ENCODE measurements around the gene IL5. TPM values are rescaled to one million over a fixed set of nuclear protein-coding genes. Genes with fewer than 3 reads are reported as not detected.

The IL5 gene
- total RNA-seq, 2 experiments from 2014 or later: not detected

DNA sequence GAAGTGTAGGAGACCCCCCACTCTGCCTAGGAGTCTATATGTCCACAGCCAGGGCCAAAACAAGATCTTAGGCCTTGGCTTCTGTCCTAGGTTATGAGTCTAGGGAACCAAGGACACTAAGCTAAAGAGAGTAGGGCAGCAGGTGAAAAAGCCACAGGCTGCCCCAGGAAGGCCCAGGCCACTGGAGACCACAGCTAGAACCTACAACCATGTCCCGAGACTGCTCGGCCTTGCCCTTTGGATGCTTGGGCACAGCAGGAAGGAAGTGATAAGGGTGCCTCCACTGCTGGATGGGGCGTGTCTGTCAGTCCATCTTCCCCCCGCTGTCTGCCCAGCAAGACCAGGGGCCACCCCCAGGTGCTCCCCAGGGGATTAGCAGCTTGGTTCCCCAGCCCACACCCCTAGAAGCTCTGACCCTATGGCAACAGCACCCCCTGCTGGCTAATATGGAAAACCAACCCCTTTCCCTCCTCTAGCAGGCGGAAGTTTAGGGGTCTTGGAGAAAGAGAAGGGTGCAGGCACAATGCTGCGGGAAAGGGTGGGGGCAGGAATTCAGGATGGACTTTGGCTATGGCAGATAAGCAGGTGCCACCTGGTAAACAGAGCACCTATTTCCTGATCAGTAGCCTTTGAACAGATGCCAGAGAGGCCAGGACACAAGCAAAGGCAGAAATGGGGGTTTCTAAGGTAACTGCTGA, 42.2 kb downstream of the IL5 start:
- H3K79me2 ChIP-seq (ENCODE audit: insufficient read depth, low read depth, low read length): no peaks in the 10 kb centered on the region
- H3K9me2 ChIP-seq (ENCODE audit: insufficient read depth, low read length): no peaks in the 10 kb centered on the region
- peak; percentile 89 for DNase-seq (ENCODE audit: low spot score)
- no peaks in the 10 kb centered on the region for H3K9me3 ChIP-seq (ENCODE audit: low read length)
- no peak overlapping the region for H3K27ac ChIP-seq (ENCODE audit: low read depth, low read length, poor library complexity, severe bottlenecking)
- intact Hi-C loops (cut with micrococcal nuclease; ENCODE audit: unreplicated experiment): loop anchor here (1.0 to 5.0 kb wide), 3 partner anchors 82 to 229 kb away; no protein-coding TSS in a partner anchor
- H2AFZ ChIP-seq (ENCODE audit: low read length): peak overlapping the region; percentile 77
- ChIA-PET CTCF (ENCODE audit: unreplicated experiment) (interaction anchor here (0.9 to 4.5 kb wide), 6 partner anchors 9 to 319 kb away, joined by 3 to 38 read pairs (median 4); no protein-coding TSS in a partner anchor), POLR2A (interaction anchor here (0.5 to 1.7 kb wide), 7 partner anchors 10 to 382 kb away, joined by 3 to 9 read pairs (median 4); partner anchors contain the start of gene IRF1)
- H3K36me3 ChIP-seq (ENCODE audit: insufficient read depth, low read length): no peaks in the 10 kb centered on the region
- no peak overlapping the region for H3K4me3 ChIP-seq (ENCODE audit: low read depth, low read length, poor library complexity, severe bottlenecking)
- no peaks in the 10 kb centered on the region for H4K20me1 ChIP-seq (ENCODE audit: insufficient read depth, low read length)
- H3K4me2 ChIP-seq (ENCODE audit: low read length): peak overlapping the region; percentile 44; the same call in 1 of the 2 replicates
- BruUV-seq (replicated peaks): no TSS peak
- no peak for TF ChIP-seq EZH2phosphoT487 (IDR thresholded peaks at IDR 0.05; ENCODE audit: borderline replicate concordance, low read depth, low read length)
- TF ChIP-seq, protein P1, sequence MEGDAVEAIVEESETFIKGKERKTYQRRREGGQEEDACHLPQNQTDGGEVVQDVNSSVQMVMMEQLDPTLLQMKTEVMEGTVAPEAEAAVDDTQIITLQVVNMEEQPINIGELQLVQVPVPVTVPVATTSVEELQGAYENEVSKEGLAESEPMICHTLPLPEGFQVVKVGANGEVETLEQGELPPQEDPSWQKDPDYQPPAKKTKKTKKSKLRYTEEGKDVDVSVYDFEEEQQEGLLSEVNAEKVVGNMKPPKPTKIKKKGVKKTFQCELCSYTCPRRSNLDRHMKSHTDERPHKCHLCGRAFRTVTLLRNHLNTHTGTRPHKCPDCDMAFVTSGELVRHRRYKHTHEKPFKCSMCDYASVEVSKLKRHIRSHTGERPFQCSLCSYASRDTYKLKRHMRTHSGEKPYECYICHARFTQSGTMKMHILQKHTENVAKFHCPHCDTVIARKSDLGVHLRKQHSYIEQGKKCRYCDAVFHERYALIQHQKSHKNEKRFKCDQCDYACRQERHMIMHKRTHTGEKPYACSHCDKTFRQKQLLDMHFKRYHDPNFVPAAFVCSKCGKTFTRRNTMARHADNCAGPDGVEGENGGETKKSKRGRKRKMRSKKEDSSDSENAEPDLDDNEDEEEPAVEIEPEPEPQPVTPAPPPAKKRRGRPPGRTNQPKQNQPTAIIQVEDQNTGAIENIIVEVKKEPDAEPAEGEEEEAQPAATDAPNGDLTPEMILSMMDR (conservative IDR thresholded peaks at IDR 0.05; ENCODE audit: low read length): peak; percentile 99
- H3K4me1 ChIP-seq (ENCODE audit: insufficient read depth, low read length, poor library complexity, severe bottlenecking): peaks cover 37% of the 10 kb centered on the region

DNA sequence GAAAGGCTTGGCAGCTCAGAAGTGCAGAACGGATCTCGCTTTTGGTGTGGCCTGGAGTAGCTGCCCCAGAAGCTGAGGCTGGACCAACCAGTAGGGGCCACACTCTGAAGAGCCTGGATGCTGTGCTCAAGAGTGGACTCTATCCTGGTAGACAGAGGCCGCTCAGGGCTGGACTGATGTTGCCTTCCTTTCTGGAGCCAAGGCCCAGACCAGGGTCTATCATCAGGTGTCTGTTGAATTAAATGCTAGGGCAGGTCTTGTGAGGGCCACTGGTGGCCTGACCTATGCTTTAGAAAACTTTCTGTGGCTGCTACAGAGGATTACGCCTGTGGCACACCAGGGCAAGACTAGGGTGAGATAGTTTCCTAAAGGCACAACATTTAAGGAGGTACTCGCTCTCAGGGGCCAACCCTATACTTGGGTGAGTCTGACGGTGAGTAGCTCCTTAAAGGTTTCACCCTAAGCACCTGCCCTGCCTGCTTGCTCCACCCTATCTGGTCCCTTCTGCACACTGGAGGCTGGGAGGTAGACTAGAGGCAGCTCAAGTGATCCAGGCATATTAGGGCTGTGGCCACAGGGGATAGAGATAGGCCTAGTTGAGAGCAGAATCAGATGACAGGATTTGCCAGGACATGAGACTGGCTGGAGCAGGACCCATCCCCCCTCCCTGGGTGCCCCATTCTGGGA, 42.9 kb downstream of the IL5 start:
- ChIA-PET POLR2A (interaction anchor here (1.0 to 1.7 kb wide), 7 partner anchors 9 to 383 kb away, joined by 3 to 9 read pairs (median 4); partner anchors contain the start of gene IRF1), CTCF (ENCODE audit: unreplicated experiment) (interaction anchor here (0.9 to 4.5 kb wide), 5 partner anchors 10 to 114 kb away, joined by 3 to 38 read pairs (median 4); no protein-coding TSS in a partner anchor)
- no peak overlapping the region for H3K27ac ChIP-seq (ENCODE audit: low read depth, low read length, poor library complexity, severe bottlenecking)
- intact Hi-C loops (cut with micrococcal nuclease; ENCODE audit: unreplicated experiment): loop anchor here (5.0 kb wide), 1 partner anchor 228 kb away; no protein-coding TSS in a partner anchor
- no peaks in the 10 kb centered on the region for H3K79me2 ChIP-seq (ENCODE audit: insufficient read depth, low read depth, low read length)
- no peak overlapping the region for H3K4me3 ChIP-seq (ENCODE audit: low read depth, low read length, poor library complexity, severe bottlenecking)
- no peak overlapping the region for H3K4me2 ChIP-seq (ENCODE audit: low read length)
- H3K9me3 ChIP-seq (ENCODE audit: low read length): no peaks in the 10 kb centered on the region
- no peaks in the 10 kb centered on the region for H4K20me1 ChIP-seq (ENCODE audit: insufficient read depth, low read length)
- no TSS peak for BruUV-seq (replicated peaks)
- TF ChIP-seq EZH2phosphoT487 (IDR thresholded peaks at IDR 0.05; ENCODE audit: borderline replicate concordance, low read depth, low read length): no peak
- TF ChIP-seq, protein P1 (conservative IDR thresholded peaks at IDR 0.05; ENCODE audit: low read length): no peak
- H3K4me1 ChIP-seq (ENCODE audit: insufficient read depth, low read length, poor library complexity, severe bottlenecking): peaks cover 41% of the 10 kb centered on the region
- DNase-seq (ENCODE audit: low spot score): no peak
- H3K9me2 ChIP-seq (ENCODE audit: insufficient read depth, low read length): no peaks in the 10 kb centered on the region
- H3K36me3 ChIP-seq (ENCODE audit: insufficient read depth, low read length): no peaks in the 10 kb centered on the region
- no peak overlapping the region; the same call in 1 of the 2 replicates for H2AFZ ChIP-seq (ENCODE audit: low read length)
